GM12878 (cell line): ENCODE measurements around the gene MTR. TPM values are rescaled to one million over a fixed set of nuclear protein-coding genes. Genes with fewer than 3 reads are reported as not detected.

Experiments used
- ATAC-seq: fragments of 200-7000 bp; cut with Tn5 transposase; 3 replicates; pipeline ENCODE4 v1.9.1; 2020; ENCODE audit warnings: mild to moderate bottlenecking, moderate library complexity
- BruUV-seq: library from RNA; stranded (reverse); fragments of 400-500 nt; replicated peaks from 2 replicates; lab custom pipeline; 2021; lab: Mats Ljungman, UMichigan
- CTCF ChIA-PET: fragments of 300-600 bp; sonication (Branson Sonifier 250); formaldehyde crosslinking; extraction: SDS; loops from one replicate; lab custom pipeline; 2021; ENCODE audit warnings: inconsistent platforms; lab: Yijun Ruan, JAX
- POLR2A ChIA-PET: fragments of 350-600 bp; formaldehyde crosslinking; extraction: SDS; loops from one replicate; lab custom pipeline; 2021; ENCODE audit warnings: inconsistent platforms; lab: Charles Lee
- RAD21 ChIA-PET: fragments of 300-600 bp; sonication (Branson Sonifier 250); formaldehyde crosslinking; loops from one replicate; lab custom pipeline; 2023; ENCODE audit warnings: antibody characterized with exemption; ENCODE audit not compliant: unreplicated experiment; lab: Charles Lee
- SMC1A ChIA-PET: fragments of 300-600 bp; sonication (Branson Sonifier 250); formaldehyde crosslinking; loops from one replicate; lab custom pipeline; 2023; ENCODE audit not compliant: unreplicated experiment, uncharacterized antibody; lab: Charles Lee
- DNase-seq: peaks from one replicate; pipeline ENCODE4 v3.0.0-alpha.2; 2011; ENCODE audit warnings: low read depth, low spot score
- FAIRE-seq: peaks from 3 replicates; lab custom pipeline; 2011; peaks lifted over from hg19 to GRCh38; lab: Jason Lieb, UNC
- H2AFZ ChIP-seq: 2 replicates; pipeline ENCODE4 v1.6.0; 2011; ENCODE audit warnings: low read depth, low read length, control low read depth; ENCODE audit not compliant: control insufficient read depth
- H3K27ac ChIP-seq: 2 replicates; pipeline ENCODE4 v1.5.1; 2011; ENCODE audit warnings: control low read depth; ENCODE audit not compliant: control insufficient read depth, insufficient read depth
- H3K27me3 ChIP-seq, 2 experiments: replicated peaks in 1 of 2; 2 replicates each; pipeline versions ENCODE4 v1.6.0 to v1.6.1; 2011; ENCODE audit warnings: low read length in 1 of 2; ENCODE audit not compliant: control insufficient read depth in 2 of 2, insufficient read depth in 2 of 2
- H3K36me3 ChIP-seq, 2 experiments: 2 replicates each; pipeline ENCODE4 v1.5.1; 2011; ENCODE audit warnings: low read length in 1 of 2; ENCODE audit not compliant: control insufficient read depth in 2 of 2, insufficient read depth in 2 of 2
- H3K4me1 ChIP-seq: 2 replicates; pipeline ENCODE4 v1.6.1; 2011; ENCODE audit warnings: mild to moderate bottlenecking, low read length, moderate library complexity, mixed read lengths; ENCODE audit not compliant: control insufficient read depth, insufficient read depth
- H3K4me2 ChIP-seq: 2 replicates; pipeline ENCODE4 v1.6.0; 2011; ENCODE audit warnings: control low read depth; ENCODE audit not compliant: control insufficient read depth, insufficient read depth
- H3K4me3 ChIP-seq: fragments of 200-600 bp; sonication (generic); 2 replicates; pipeline ENCODE4 v1.5.1; 2016
- H3K79me2 ChIP-seq: 2 replicates; pipeline ENCODE4 v1.6.0; 2011; ENCODE audit warnings: low read length; ENCODE audit not compliant: control insufficient read depth, insufficient read depth
- H3K9ac ChIP-seq: 2 replicates; pipeline ENCODE4 v1.8.0; 2011; ENCODE audit warnings: low read length, control low read depth, mixed read lengths; ENCODE audit not compliant: control insufficient read depth, insufficient read depth
- H3K9me3 ChIP-seq: replicated peaks from 3 replicates; pipeline ENCODE4 v1.5.1; 2011; ENCODE audit warnings: mild to moderate bottlenecking, low read length; ENCODE audit not compliant: control insufficient read depth, insufficient read depth
- H4K20me1 ChIP-seq: 2 replicates; pipeline ENCODE4 v1.6.0; 2011; ENCODE audit not compliant: control insufficient read depth, insufficient read depth
- BRCA1 ChIP-seq: IDR thresholded peaks from 2 replicates; pipeline ENCODE4 v1.6.1; 2011; ENCODE audit warnings: low read depth, low read length, improper control_type of control experiment
- E4F1 ChIP-seq: fragments of 450-650 bp; IDR thresholded peaks from 2 replicates; pipeline ENCODE4 v1.6.1; 2018; ENCODE audit warnings: borderline replicate concordance, mild to moderate bottlenecking; ENCODE audit not compliant: partially characterized antibody
- HDAC6 ChIP-seq: fragments of 200-600 bp; sonication (generic); IDR thresholded peaks from one replicate; pipeline ENCODE4 v1.8.0; 2017; ENCODE audit warnings: antibody characterized with exemption; ENCODE audit not compliant: unreplicated experiment
- MTA3 ChIP-seq: IDR thresholded peaks from 2 replicates; pipeline ENCODE4 v1.6.1; 2012; ENCODE audit warnings: low read length, inconsistent platforms, borderline replicate concordance
- POLR2AphosphoS5 ChIP-seq: IDR thresholded peaks from 2 replicates; pipeline ENCODE4 v1.6.1; 2011; ENCODE audit warnings: mild to moderate bottlenecking, low read length, inconsistent platforms
- SMARCA5 ChIP-seq: fragments of 450-650 bp; IDR thresholded peaks from 2 replicates; pipeline ENCODE4 v1.6.1; 2017; ENCODE audit warnings: mild to moderate bottlenecking
- SUPT20H ChIP-seq: IDR thresholded peaks from 2 replicates; pipeline ENCODE4 v1.6.1; 2011; ENCODE audit warnings: low read depth, mild to moderate bottlenecking, low read length, moderate library complexity, borderline replicate concordance; ENCODE audit not compliant: control insufficient read depth
- ZBTB33 ChIP-seq: fragments of 450-650 bp; IDR thresholded peaks from 2 replicates; pipeline ENCODE4 v1.6.1; 2017; ENCODE audit warnings: mild to moderate bottlenecking
- ZNF592 ChIP-seq: fragments of 450-650 bp; IDR thresholded peaks from 2 replicates; pipeline ENCODE4 v1.6.1; 2017; ENCODE audit warnings: mild to moderate bottlenecking, moderate library complexity
- WGBS: methylation state at CpG from one replicate; pipeline ENCODE4 v1.1.6; 2016; ENCODE audit warnings: low lambda C conversion rate; ENCODE audit not compliant: insufficient replicate concordance, insufficient coverage; ENCODE audit errors: missing lambda C conversion rate; 5-methylcytosine and 5-hydroxymethylcytosine counted together
- in situ Hi-C: fragments of 300-500 bp; cut with MboI; formaldehyde crosslinking; loops from 9 replicates; pipeline ENCODE4 v1.14.3; 2018; ENCODE audit warnings: mixed read lengths
- intact Hi-C: fragments of 100-400 bp; cut with micrococcal nuclease; formaldehyde crosslinking; loops from one replicate; pipeline ENCODE4 v1.14.2; 2022; ENCODE audit not compliant: unreplicated experiment
- polyA plus RNA-seq, 11 experiments: library from polyadenylated mRNA; depleted of rRNA in 4 of 11; unstranded in 6 of 11; stranded (reverse) in 5 of 11; fragments of >200 nt; fragmentation: Nextera tagmentation in 4 of 11; fragmentation: Illumina TruSeq in 1 of 11; extraction: Ambion mirVana in 4 of 11; extraction: Trizol in 1 of 11; gene quantifications; 1 replicate in 1 of 11; 2 replicates in 10 of 11; pipeline versions ENCODE4 v1.2.1 to v1.2.3, GENCODE V29; 2011 to 2016; ENCODE audit warnings: inconsistent platforms in 2 of 11, missing spikeins in 2 of 11, low read depth in 1 of 11
- total RNA-seq, 4 experiments: library from RNA; depleted of rRNA in 3 of 4; stranded (reverse); fragments of >200 nt in 3 of 4; fragmentation: Illumina TruSeq in 1 of 4; extraction: Trizol in 1 of 4; gene quantifications; 2 replicates each; pipeline versions ENCODE4 v1.2.1 to v1.2.3, GENCODE V29; 2013 to 2021

Gene MTR
- total and polyA plus RNA-seq, 10 of the 15 experiments (the other 5 are each of a cell fraction or from before 2014, with no cell fraction given), result 2.4 to 38.7 (median 16.5) TPM

GRCh38 chr1:236890152-236891056 lies 95.3 kb downstream of the MTR start:
- ChIA-PET RAD21 (no interaction called here), SMC1A (no interaction called here), POLR2A (no interaction called here), CTCF (no interaction called here)
- in situ Hi-C loops, result no loop called here
- H3K27ac ChIP-seq, result no peak overlapping the region
- H3K36me3 ChIP-seq, result peaks cover 6 to 22% of the 10 kb centered on the region in 2 experiments
- TF ChIP-seq ZNF592 (no peak), SUPT20H (no peak), SMARCA5 (no peak), BRCA1 (no peak), E4F1 (no peak), HDAC6 (no peak), MTA3 (no peak), ZBTB33 (no peak), POLR2AphosphoS5 (no peak)
- no peaks in the 10 kb centered on the region for H3K9me3 ChIP-seq
- no peaks in the 10 kb centered on the region for H3K79me2 ChIP-seq
- H3K27me3 ChIP-seq, result no peaks in the 10 kb centered on the region
- H3K4me1 ChIP-seq, result no peaks in the 10 kb centered on the region
- H3K9ac ChIP-seq, result no peak overlapping the region
- H4K20me1 ChIP-seq, result no peaks in the 10 kb centered on the region; the same call in 1 of the 2 replicates
- H3K4me2 ChIP-seq, result no peak overlapping the region
- DNase-seq, result no peak
- intact Hi-C loops, result no loop called here
- BruUV-seq, result no TSS peak
- no peak for FAIRE-seq
- no peak for ATAC-seq
- WGBS, result 99% methylated on average over 24 of the region's 24 CpGs
- H2AFZ ChIP-seq, result no peak overlapping the region
- no peak overlapping the region for H3K4me3 ChIP-seq
